ENCODE results near the gene CEMIP. TPM values are rescaled to one million over a fixed set of nuclear protein-coding genes. Genes with fewer than 3 reads are reported as not detected.

CEMIP gene, protein sequence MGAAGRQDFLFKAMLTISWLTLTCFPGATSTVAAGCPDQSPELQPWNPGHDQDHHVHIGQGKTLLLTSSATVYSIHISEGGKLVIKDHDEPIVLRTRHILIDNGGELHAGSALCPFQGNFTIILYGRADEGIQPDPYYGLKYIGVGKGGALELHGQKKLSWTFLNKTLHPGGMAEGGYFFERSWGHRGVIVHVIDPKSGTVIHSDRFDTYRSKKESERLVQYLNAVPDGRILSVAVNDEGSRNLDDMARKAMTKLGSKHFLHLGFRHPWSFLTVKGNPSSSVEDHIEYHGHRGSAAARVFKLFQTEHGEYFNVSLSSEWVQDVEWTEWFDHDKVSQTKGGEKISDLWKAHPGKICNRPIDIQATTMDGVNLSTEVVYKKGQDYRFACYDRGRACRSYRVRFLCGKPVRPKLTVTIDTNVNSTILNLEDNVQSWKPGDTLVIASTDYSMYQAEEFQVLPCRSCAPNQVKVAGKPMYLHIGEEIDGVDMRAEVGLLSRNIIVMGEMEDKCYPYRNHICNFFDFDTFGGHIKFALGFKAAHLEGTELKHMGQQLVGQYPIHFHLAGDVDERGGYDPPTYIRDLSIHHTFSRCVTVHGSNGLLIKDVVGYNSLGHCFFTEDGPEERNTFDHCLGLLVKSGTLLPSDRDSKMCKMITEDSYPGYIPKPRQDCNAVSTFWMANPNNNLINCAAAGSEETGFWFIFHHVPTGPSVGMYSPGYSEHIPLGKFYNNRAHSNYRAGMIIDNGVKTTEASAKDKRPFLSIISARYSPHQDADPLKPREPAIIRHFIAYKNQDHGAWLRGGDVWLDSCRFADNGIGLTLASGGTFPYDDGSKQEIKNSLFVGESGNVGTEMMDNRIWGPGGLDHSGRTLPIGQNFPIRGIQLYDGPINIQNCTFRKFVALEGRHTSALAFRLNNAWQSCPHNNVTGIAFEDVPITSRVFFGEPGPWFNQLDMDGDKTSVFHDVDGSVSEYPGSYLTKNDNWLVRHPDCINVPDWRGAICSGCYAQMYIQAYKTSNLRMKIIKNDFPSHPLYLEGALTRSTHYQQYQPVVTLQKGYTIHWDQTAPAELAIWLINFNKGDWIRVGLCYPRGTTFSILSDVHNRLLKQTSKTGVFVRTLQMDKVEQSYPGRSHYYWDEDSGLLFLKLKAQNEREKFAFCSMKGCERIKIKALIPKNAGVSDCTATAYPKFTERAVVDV (N-terminal part only)
- total RNA-seq: 0.30 TPM in 1 of 2 replicates, not detected in the other

DNA sequence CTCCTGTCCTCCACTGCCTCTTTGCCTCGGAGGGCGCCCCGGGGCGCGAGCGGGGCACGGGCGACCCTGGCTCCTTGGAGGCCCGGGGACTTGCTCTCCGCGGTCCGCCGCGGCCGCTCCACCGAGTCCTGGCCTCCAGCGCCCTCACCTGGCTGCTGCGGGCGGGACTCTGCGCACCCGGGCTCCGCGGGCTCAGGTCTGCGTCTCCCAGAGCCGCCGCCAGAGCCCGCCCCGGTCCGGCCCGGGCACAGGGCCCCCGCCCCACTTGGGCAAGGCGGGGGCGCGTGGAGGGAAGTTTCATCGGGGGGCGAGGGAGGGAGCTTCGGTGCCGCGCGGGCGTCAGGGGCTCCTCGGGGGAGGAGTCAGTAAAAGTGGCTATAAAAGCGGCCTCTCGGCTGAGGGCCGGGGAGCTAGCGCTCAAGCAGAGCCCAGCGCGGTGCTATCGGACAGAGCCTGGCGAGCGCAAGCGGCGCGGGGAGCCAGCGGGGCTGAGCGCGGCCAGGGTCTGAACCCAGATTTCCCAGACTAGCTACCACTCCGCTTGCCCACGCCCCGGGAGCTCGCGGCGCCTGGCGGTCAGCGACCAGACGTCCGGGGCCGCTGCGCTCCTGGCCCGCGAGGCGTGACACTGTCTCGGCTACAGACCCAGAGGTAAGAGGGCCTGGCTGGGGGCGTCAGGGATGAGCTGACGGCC is at the start of gene CEMIP:
Gene CEMIP (plus strand): TSS at position 407 of the 694 bp plus-strand sequence. CDS start 94,510 bp downstream, outside the sequence.
- peaks cover 53% of the 10 kb centered on the region for H3K27me3 Mint-ChIP-seq (ENCODE audit: low read depth)
- H3K9me3 Mint-ChIP-seq: no peaks in the 10 kb centered on the region
- H3K4me1 Mint-ChIP-seq (ENCODE audit: low read depth): peaks cover 31% of the 10 kb centered on the region
- no peaks in the 10 kb centered on the region for H3K36me3 Mint-ChIP-seq (ENCODE audit: low read depth)
- DNase-seq (ENCODE audit: low spot score): peak; percentile 63
- H3K27ac Mint-ChIP-seq: no peak within 1 kb of the TSS
- peak within 1 kb of the TSS; percentile 77 for H3K4me3 Mint-ChIP-seq (ENCODE audit: low read depth)
- intact Hi-C loops (cut with micrococcal nuclease): loop anchor here (2.0 to 5.0 kb wide), 2 partner anchors 87 to 192 kb away; no protein-coding TSS in a partner anchor

DNA sequence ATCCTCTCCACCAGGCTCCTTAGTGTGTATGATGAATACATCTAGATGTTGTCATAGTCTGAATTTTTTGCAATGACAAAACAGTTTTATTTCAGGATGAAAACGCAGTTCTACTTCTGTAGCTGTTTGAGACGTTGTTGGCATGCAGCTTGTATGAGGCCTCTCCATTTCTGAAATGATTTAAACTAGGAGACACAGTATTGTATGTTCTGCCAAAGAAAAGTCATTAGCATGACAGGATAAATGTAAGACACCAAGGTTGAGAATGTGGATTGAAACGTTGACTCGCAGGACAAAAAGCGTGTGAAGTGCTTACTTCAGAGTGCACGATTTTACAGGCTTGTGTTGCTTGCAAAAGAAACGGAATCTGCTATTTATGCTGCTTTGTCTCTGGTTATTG is 48.8 kb upstream of the CEMIP start:
- intact Hi-C loops (cut with micrococcal nuclease): no loop called here
- no peaks in the 10 kb centered on the region for H3K9me3 Mint-ChIP-seq
- no peaks in the 10 kb centered on the region for H3K36me3 Mint-ChIP-seq (ENCODE audit: low read depth)
- H3K27ac Mint-ChIP-seq: no peak overlapping the region
- H3K27me3 Mint-ChIP-seq (ENCODE audit: low read depth): no peaks in the 10 kb centered on the region
- DNase-seq (ENCODE audit: low spot score): no peak
- H3K4me1 Mint-ChIP-seq (ENCODE audit: low read depth): no peaks in the 10 kb centered on the region
- no peak overlapping the region for H3K4me3 Mint-ChIP-seq (ENCODE audit: low read depth)

DNA sequence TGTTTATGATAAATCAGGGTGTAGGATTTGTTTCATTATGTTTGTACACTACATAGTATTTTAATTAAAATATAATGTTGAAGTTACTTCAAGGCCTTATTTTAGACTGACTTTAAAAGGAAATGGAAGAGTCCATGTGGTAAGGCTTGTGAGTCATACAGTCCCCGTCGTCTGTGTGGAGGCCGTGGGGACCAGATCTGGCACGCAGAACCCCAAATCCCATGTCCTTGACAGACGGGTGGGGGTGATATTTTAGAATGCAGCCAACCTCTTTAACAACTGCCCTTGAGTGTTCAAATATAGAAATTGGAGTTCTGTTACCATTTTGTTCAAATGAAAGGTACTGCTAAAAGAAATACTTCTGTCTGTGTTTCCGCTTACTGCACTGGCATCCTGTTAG is 48.2 kb upstream of the CEMIP start:
- no peaks in the 10 kb centered on the region for H3K36me3 Mint-ChIP-seq (ENCODE audit: low read depth)
- H3K27ac Mint-ChIP-seq: no peak overlapping the region
- no peaks in the 10 kb centered on the region for H3K4me1 Mint-ChIP-seq (ENCODE audit: low read depth)
- H3K27me3 Mint-ChIP-seq (ENCODE audit: low read depth): no peaks in the 10 kb centered on the region
- no peak for DNase-seq (ENCODE audit: low spot score)
- no peaks in the 10 kb centered on the region for H3K9me3 Mint-ChIP-seq
- intact Hi-C loops (cut with micrococcal nuclease): no loop called here
- no peak overlapping the region for H3K4me3 Mint-ChIP-seq (ENCODE audit: low read depth)

DNA sequence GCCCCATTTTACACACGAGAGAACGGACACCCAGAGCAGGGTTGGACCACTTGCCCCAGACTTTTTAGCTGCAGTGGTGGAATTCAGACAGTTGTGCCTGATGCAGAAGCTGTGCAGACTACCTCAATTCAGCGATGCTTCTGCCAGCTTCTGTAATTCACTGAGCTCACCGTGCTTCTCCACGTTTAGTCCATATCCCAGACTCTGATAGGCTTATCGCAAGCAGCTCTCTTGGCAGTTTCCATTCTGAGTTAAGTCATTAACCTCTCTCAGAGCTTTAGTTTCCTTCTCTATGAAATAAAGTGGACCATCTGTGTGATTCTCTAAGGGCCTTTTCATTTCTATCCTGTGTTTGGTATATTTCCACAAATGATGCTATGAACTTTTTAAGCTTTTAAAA is 47.0 kb upstream of the CEMIP start:
- intact Hi-C loops (cut with micrococcal nuclease): no loop called here
- Mint-ChIP-seq H3K27me3 (ENCODE audit: low read depth) (no peaks in the 10 kb centered on the region), H3K9me3 (no peaks in the 10 kb centered on the region), H3K36me3 (ENCODE audit: low read depth) (no peaks in the 10 kb centered on the region), H3K4me1 (ENCODE audit: low read depth) (no peaks in the 10 kb centered on the region), H3K27ac (no peak overlapping the region), H3K4me3 (ENCODE audit: low read depth) (no peak overlapping the region)
- no peak for DNase-seq (ENCODE audit: low spot score)

DNA sequence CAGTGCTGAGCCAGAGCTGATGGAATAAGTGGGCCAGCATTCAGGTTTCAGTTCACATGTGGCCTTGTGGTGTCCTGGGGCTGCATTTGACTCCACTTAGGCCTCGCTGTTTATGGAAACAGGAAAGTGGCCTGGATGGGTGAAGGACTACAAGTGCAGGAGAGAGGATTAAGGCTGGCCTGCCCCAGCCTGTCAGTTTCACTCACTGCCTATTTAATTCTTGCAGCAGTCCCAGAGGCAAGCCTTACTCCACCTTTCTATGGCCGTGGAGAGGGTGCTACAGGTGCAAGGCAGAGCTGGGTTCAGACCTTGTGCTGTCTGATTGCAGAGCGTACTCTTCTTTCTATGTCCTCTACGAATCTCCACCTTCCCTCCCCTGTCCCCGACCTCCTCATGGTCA is 46.4 kb upstream of the CEMIP start:
- DNase-seq (ENCODE audit: low spot score): no peak
- Mint-ChIP-seq H3K9me3 (no peaks in the 10 kb centered on the region), H3K4me3 (ENCODE audit: low read depth) (no peak overlapping the region), H3K36me3 (ENCODE audit: low read depth) (no peaks in the 10 kb centered on the region), H3K27ac (no peak overlapping the region), H3K27me3 (ENCODE audit: low read depth) (no peaks in the 10 kb centered on the region), H3K4me1 (ENCODE audit: low read depth) (no peaks in the 10 kb centered on the region)
- intact Hi-C loops (cut with micrococcal nuclease): no loop called here

DNA sequence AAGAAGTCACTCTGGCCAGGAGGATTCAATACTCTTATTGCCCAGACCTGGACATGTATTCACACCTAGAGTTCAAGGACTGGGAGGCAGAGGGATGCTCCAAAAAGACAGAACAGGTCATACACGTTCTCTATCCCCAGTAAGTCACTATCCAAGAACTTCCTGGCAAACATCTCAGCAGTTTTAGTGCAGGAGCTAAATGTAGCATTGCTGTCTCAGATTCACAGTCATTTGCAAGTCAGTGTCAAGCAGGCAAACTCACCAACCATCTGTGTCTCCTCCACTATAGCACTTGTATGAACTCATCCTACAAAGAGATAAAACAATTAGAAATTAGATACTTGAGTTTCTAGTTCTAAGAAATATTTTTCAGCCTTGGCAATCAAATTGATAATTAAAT is 45.7 kb upstream of the CEMIP start:
- H3K27ac Mint-ChIP-seq: no peak overlapping the region
- no peak overlapping the region for H3K4me3 Mint-ChIP-seq (ENCODE audit: low read depth)
- no peaks in the 10 kb centered on the region for H3K4me1 Mint-ChIP-seq (ENCODE audit: low read depth)
- intact Hi-C loops (cut with micrococcal nuclease): no loop called here
- H3K27me3 Mint-ChIP-seq (ENCODE audit: low read depth): no peaks in the 10 kb centered on the region
- H3K9me3 Mint-ChIP-seq: no peaks in the 10 kb centered on the region
- no peak for DNase-seq (ENCODE audit: low spot score)
- H3K36me3 Mint-ChIP-seq (ENCODE audit: low read depth): no peaks in the 10 kb centered on the region

DNA sequence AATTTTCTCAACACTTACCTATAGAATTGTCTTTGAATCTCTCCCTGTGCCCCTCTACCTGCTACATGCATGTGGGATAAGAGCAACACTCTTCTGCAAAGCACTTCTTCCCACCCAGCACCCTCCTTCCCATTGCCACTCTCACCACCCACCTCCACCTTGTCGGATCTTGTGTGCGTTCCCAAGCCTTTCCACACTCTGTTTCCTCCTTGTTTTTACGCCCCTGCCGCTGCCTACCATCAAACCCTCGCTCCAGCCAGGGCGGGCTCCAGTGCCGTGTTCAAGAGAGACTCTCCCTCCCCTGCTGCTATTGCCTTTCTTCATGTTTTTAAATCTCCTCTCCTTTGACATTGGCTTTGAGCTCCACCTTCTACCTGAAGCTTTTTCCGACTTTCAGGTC is 43.8 kb upstream of the CEMIP start:
- H3K36me3 Mint-ChIP-seq (ENCODE audit: low read depth): no peaks in the 10 kb centered on the region
- H3K4me3 Mint-ChIP-seq (ENCODE audit: low read depth): no peak overlapping the region
- intact Hi-C loops (cut with micrococcal nuclease): no loop called here
- no peak overlapping the region for H3K27ac Mint-ChIP-seq
- H3K4me1 Mint-ChIP-seq (ENCODE audit: low read depth): no peaks in the 10 kb centered on the region
- H3K9me3 Mint-ChIP-seq: no peaks in the 10 kb centered on the region
- peaks cover 2% of the 10 kb centered on the region for H3K27me3 Mint-ChIP-seq (ENCODE audit: low read depth)
- DNase-seq (ENCODE audit: low spot score): no peak

DNA sequence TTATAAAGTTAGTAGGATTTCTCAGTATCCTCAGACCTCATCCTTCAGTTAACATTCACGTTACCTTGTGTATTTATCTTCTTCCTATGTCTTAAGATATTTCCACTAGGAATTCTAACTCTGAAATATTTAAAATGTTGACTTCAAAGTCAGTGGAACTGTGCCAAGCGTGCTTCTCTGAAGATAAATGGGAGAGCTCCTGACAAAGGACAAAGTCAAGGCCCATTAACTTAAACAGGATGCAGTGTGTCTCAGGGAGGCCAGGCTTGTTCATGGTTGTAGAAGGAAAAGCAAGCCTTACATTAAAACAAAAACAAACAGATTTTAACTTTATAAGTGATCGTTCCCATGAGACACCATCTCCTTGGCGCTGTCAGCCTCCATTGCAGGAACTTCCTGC is 42.6 kb upstream of the CEMIP start:
- Mint-ChIP-seq H3K27ac (no peak overlapping the region), H3K4me1 (ENCODE audit: low read depth) (no peaks in the 10 kb centered on the region), H3K36me3 (ENCODE audit: low read depth) (no peaks in the 10 kb centered on the region), H3K4me3 (ENCODE audit: low read depth) (no peak overlapping the region), H3K9me3 (no peaks in the 10 kb centered on the region), H3K27me3 (ENCODE audit: low read depth) (peaks cover 2% of the 10 kb centered on the region)
- DNase-seq (ENCODE audit: low spot score): no peak
- intact Hi-C loops (cut with micrococcal nuclease): no loop called here

DNA sequence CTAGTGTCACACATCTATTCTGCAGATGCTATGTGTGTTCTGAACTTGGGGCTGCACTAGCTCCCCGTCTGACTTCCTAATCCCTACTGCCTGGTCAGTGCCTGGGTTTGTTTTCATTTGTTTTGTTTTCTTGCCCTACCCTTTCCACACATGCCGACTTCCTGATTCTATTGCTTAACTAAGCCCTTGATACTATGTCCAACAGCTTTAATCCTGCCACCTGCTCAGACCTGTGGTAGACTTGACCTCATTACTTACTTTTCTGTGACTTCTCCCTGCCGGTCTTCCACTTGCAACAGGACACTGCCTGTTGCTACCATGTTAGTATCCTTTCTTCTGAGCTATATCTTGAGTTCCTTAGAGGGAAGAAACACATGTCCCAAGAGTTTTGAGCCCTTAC is 39.3 kb upstream of the CEMIP start:
- intact Hi-C loops (cut with micrococcal nuclease): no loop called here
- H3K27ac Mint-ChIP-seq: no peak overlapping the region
- no peaks in the 10 kb centered on the region for H3K36me3 Mint-ChIP-seq (ENCODE audit: low read depth)
- no peaks in the 10 kb centered on the region for H3K4me1 Mint-ChIP-seq (ENCODE audit: low read depth)
- no peak overlapping the region for H3K4me3 Mint-ChIP-seq (ENCODE audit: low read depth)
- peaks cover 2% of the 10 kb centered on the region for H3K27me3 Mint-ChIP-seq (ENCODE audit: low read depth)
- DNase-seq (ENCODE audit: low spot score): no peak
- no peaks in the 10 kb centered on the region for H3K9me3 Mint-ChIP-seq

DNA sequence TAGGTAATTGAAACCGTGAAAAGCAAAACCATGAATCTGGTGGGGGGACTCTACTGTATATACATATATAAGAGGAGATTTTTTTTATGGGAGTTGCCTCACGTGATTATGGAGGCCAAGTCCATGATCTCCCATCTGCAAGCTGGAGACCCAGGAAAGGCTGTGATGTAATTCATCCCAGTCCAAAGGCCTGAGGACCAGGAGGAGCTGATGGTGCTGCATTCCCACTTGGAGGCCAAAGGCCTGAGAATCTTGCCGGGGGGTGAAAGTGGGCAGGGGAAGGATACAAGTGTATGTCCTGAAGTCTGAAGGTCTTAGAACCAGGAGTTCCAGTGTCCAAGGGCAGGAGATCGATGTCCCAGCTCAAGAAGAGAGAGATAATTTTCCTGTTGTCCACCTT is 37.1 kb upstream of the CEMIP start:
- Mint-ChIP-seq H3K27ac (no peak overlapping the region), H3K9me3 (peaks cover 7% of the 10 kb centered on the region), H3K27me3 (ENCODE audit: low read depth) (peaks cover 2% of the 10 kb centered on the region), H3K4me3 (ENCODE audit: low read depth) (no peak overlapping the region), H3K36me3 (ENCODE audit: low read depth) (no peaks in the 10 kb centered on the region), H3K4me1 (ENCODE audit: low read depth) (no peaks in the 10 kb centered on the region)
- no peak for DNase-seq (ENCODE audit: low spot score)
- intact Hi-C loops (cut with micrococcal nuclease): no loop called here

DNA sequence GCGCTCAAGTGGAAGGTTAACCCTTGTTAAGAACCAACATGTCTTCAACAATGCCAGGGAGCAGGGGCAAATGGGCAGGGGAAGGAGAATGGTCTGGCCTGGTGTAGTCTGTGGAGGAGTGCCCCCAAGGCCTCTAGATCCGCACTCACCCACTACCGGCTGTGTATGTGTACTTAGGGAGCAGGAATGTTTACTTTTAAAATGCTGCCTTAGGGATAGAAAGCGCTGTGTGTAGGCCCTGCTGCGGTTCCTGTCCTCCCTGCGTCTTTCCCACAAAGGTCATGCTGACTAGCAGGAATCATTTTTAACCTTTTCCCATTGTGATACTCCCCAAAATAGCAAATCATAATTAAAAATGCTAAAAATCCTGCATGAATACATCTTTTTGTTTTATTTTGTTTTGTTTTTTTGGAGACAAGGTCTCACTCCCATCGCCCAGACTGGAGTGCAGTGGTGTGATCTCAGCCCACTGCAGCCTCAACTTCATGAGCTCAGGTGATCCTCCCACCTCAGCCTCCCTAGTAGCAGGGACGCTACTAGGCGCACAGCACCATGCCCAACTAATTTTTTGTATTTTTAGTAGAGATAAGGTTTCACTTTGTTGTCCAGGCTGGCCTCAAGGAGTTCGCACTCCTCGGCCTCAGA is 35.9 kb upstream of the CEMIP start:
- Mint-ChIP-seq H3K4me3 (ENCODE audit: low read depth) (no peak overlapping the region), H3K9me3 (peaks cover 7% of the 10 kb centered on the region), H3K4me1 (ENCODE audit: low read depth) (no peaks in the 10 kb centered on the region), H3K27ac (no peak overlapping the region), H3K36me3 (ENCODE audit: low read depth) (no peaks in the 10 kb centered on the region), H3K27me3 (ENCODE audit: low read depth) (peaks cover 2% of the 10 kb centered on the region)
- DNase-seq (ENCODE audit: low spot score): no peak
- intact Hi-C loops (cut with micrococcal nuclease): no loop called here

DNA sequence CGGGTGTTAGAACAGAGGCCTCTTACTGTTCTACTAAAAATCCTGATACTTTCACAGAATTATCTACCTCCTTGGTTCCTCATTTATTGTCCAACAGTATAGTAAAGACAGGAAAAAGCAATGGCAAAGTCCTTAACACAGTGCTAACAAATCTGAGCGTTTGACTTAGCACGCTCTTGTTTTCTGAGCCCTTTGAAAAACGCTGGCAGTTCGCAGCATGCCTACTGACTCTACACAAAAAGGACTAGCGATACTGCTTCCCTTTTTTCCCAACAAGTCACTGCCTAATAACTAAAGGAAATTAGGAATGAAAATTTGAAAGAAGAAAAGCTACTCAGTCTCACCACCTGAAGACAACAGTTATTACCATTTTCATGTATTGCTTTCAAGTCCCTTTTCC is 34.8 kb upstream of the CEMIP start:
- Mint-ChIP-seq H3K27me3 (ENCODE audit: low read depth) (no peaks in the 10 kb centered on the region), H3K9me3 (peaks cover 7% of the 10 kb centered on the region), H3K4me1 (ENCODE audit: low read depth) (no peaks in the 10 kb centered on the region), H3K27ac (no peak overlapping the region), H3K36me3 (ENCODE audit: low read depth) (no peaks in the 10 kb centered on the region), H3K4me3 (ENCODE audit: low read depth) (no peak overlapping the region)
- intact Hi-C loops (cut with micrococcal nuclease): no loop called here
- no peak for DNase-seq (ENCODE audit: low spot score)
